Measurements from ENCODE around the gene MICAL2.

MICAL2 gene

GRCh38 chr11:12166299-12167060, 56.1 kb downstream of the MICAL2 start:
- H3K36me3 Mint-ChIP-seq (ENCODE audit: low read depth), result no peaks in the 10 kb centered on the region
- no peak overlapping the region for H3K4me3 Mint-ChIP-seq
- TF ChIP-seq CTCF (IDR thresholded peaks at IDR 0.05), result no peak
- peaks cover 12% of the 10 kb centered on the region for H3K27me3 Mint-ChIP-seq (ENCODE audit: low read depth, poor library complexity)
- no peaks in the 10 kb centered on the region for H3K9me3 Mint-ChIP-seq
- no peak for DNase-seq
- H3K27ac Mint-ChIP-seq, result peak overlapping the region; percentile 15
- peaks cover 46% of the 10 kb centered on the region for H3K4me1 Mint-ChIP-seq

GRCh38 chr11:12167061-12168000, 56.9 kb downstream of the MICAL2 start:
- no peaks in the 10 kb centered on the region for H3K36me3 Mint-ChIP-seq (ENCODE audit: low read depth)
- no peaks in the 10 kb centered on the region for H3K9me3 Mint-ChIP-seq
- peaks cover 12% of the 10 kb centered on the region for H3K27me3 Mint-ChIP-seq (ENCODE audit: low read depth, poor library complexity)
- H3K4me3 Mint-ChIP-seq, result no peak overlapping the region
- H3K27ac Mint-ChIP-seq, result peak overlapping the region; percentile 15
- TF ChIP-seq CTCF (IDR thresholded peaks at IDR 0.05), result no peak
- H3K4me1 Mint-ChIP-seq, result peaks cover 47% of the 10 kb centered on the region
- DNase-seq, result no peak

GRCh38 chr11:12168114-12168513, 57.7 kb downstream of the MICAL2 start:
- Mint-ChIP-seq H3K9me3 (no peaks in the 10 kb centered on the region), H3K27ac (no peak overlapping the region), H3K27me3 (ENCODE audit: low read depth, poor library complexity) (peaks cover 12% of the 10 kb centered on the region)

GRCh38 chr11:12169822-12170221, 59.4 kb downstream of the MICAL2 start:
- Mint-ChIP-seq H3K27ac (no peak overlapping the region), H3K4me3 (no peak overlapping the region), H3K4me1 (peaks cover 38% of the 10 kb centered on the region), H3K9me3 (no peaks in the 10 kb centered on the region), H3K36me3 (ENCODE audit: low read depth) (no peaks in the 10 kb centered on the region), H3K27me3 (ENCODE audit: low read depth, poor library complexity) (peaks cover 10% of the 10 kb centered on the region)
- no peak for DNase-seq
- no peak for TF ChIP-seq CTCF (IDR thresholded peaks at IDR 0.05)

More at GRCh38 chr11:12168114-12168513, 57.7 kb downstream of the MICAL2 start:
- Mint-ChIP-seq H3K36me3 (ENCODE audit: low read depth) (no peaks in the 10 kb centered on the region), H3K4me3 (no peak overlapping the region), H3K4me1 (peaks cover 48% of the 10 kb centered on the region)
- DNase-seq, result no peak
- TF ChIP-seq CTCF (IDR thresholded peaks at IDR 0.05), result no peak

- Mint-ChIP-seq H3K27ac (peak overlapping the region; percentile 60), H3K36me3 (ENCODE audit: low read depth) (no peaks in the 10 kb centered on the region), H3K9me3 (no peaks in the 10 kb centered on the region), H3K27me3 (ENCODE audit: low read depth, poor library complexity) (peaks cover 10% of the 10 kb centered on the region), H3K4me1 (peaks cover 38% of the 10 kb centered on the region), H3K4me3 (no peak overlapping the region)
- TF ChIP-seq CTCF (IDR thresholded peaks at IDR 0.05), result no peak
- no peak for DNase-seq
These were observed 60.1 kb downstream of the MICAL2 start for GRCh38 chr11:12170501-12170900.

Measured in nephron progenitor cell (in vitro differentiated cells).